Muscle layer of duodenum (tissue), 2 donors: ENCODE measurements around the gene LMAN2L.

Experiments used
- H3K27ac ChIP-seq: one replicate; pipeline ENCODE4 v1.7.0; 2013; ENCODE audit warnings: mild to moderate bottlenecking, low read length
- H3K27me3 ChIP-seq: one replicate; pipeline ENCODE4 v1.7.0; 2013; ENCODE audit warnings: low read depth, mild to moderate bottlenecking, control low read depth, low read length
- H3K36me3 ChIP-seq, 2 donors: one replicate each; pipeline ENCODE4 v1.7.0; 2013; ENCODE audit warnings: low read length in 2 of 2, control low read depth in 1 of 2, mild to moderate bottlenecking in 1 of 2; ENCODE audit not compliant: insufficient read depth in 2 of 2, control insufficient read depth in 1 of 2
- H3K4me1 ChIP-seq, 2 donors: one replicate each; pipeline ENCODE4 v1.7.0; 2013; ENCODE audit warnings: low read length in 2 of 2, mild to moderate bottlenecking in 2 of 2, control low read depth in 1 of 2, moderate library complexity in 1 of 2; ENCODE audit not compliant: insufficient read depth in 2 of 2, control insufficient read depth in 1 of 2
- H3K4me3 ChIP-seq, 2 donors: one replicate each; pipeline ENCODE4 v1.7.0; 2013; ENCODE audit warnings: low read length in 2 of 2, low read depth in 1 of 2, mild to moderate bottlenecking in 1 of 2
- H3K9me3 ChIP-seq, 2 donors: one replicate each; pipeline ENCODE4 v1.7.0; 2013; ENCODE audit warnings: low read length in 2 of 2, control low read depth in 1 of 2, mild to moderate bottlenecking in 1 of 2; ENCODE audit not compliant: control insufficient read depth in 1 of 2
- donor health status: healthy.

The LMAN2L gene

DNA sequence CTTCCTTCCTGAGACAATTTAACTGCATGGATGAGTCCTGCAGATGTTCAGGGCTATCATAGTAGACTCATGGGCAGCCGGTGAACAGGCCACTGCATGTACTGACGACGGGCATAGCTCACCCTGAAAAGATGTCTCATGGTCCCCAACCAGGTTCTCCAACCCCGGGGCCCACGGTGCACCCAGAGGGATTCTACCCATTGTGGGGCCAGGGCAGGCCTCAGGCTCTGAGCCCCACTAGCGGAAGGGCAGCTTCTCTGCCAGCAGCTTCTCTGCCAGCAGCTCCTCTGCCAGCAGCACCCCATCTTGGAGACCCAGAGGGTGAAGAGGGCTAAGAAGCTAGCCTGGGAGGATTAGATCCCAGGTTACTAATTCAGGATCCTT is 17.6 kb upstream of the LMAN2L start:
- Histone ChIP-seq H3K4me1 (peaks cover 16 to 20% of the 10 kb centered on the region in 2 donors), H3K27ac (no peak overlapping the region), H3K36me3 (no peaks in the 10 kb centered on the region), H3K27me3 (no peaks in the 10 kb centered on the region), H3K9me3 (no peaks in the 10 kb centered on the region), H3K4me3 (no peak overlapping the region)

DNA sequence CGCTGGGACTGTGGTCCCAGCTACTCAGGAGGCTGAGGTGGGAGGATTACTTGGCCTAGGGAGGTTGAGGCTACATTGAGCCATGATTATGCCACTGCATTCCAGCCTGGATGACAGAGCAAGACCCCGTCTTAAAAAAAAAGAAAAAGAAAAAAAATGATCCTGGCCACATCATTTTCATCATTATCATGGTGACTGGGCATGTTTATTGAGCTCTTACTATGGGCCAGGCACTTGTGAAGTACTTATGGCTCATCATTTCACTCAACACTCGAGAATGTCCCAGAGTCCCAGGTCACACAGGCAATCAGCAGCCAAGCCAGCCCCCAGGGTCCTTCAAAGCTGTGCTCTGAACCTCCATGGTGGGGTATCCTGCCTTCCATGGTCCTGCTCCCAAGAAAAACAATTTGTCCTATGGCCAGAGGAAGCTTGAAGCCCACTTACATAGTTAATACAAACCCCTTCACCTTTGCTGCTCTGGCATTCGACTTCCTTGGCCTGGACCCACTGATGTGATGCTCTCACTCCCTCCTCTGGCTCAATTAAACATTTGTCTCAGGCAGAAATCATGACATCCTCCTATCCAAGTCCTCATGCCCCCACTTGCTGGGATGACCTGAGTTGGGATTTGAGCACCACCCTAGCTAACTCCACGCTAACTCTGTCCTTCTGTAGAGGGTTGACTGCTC is 17.1 kb upstream of the LMAN2L start:
- Histone ChIP-seq H3K27me3 (no peaks in the 10 kb centered on the region), H3K4me3 (no peak overlapping the region), H3K9me3 (no peaks in the 10 kb centered on the region), H3K36me3 (no peaks in the 10 kb centered on the region), H3K27ac (no peak overlapping the region), H3K4me1 (peaks cover 11 to 15% of the 10 kb centered on the region in 2 donors)

DNA sequence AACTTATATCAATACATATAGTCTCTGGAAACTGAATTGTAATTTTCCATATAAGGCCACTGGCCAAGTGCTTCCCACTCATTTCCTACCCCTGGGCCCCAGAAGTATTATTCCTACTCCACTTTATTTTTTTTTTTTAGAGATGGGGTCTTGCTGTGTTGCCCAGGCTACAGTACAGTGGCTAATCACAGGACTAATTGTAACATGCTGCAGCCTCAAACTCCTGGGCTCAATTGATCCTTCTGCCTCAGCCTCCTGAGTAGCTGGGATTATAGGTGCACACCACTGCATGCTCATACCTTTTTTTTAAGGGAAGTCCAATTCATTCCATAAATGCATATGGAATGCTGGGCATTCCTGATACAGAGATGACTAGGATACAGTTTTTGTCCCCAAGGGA is 14.5 kb upstream of the LMAN2L start:
- Histone ChIP-seq H3K4me1 (no peaks in the 10 kb centered on the region), H3K36me3 (no peaks in the 10 kb centered on the region), H3K9me3 (no peaks in the 10 kb centered on the region), H3K27ac (no peak overlapping the region), H3K4me3 (no peak overlapping the region), H3K27me3 (no peaks in the 10 kb centered on the region)

DNA sequence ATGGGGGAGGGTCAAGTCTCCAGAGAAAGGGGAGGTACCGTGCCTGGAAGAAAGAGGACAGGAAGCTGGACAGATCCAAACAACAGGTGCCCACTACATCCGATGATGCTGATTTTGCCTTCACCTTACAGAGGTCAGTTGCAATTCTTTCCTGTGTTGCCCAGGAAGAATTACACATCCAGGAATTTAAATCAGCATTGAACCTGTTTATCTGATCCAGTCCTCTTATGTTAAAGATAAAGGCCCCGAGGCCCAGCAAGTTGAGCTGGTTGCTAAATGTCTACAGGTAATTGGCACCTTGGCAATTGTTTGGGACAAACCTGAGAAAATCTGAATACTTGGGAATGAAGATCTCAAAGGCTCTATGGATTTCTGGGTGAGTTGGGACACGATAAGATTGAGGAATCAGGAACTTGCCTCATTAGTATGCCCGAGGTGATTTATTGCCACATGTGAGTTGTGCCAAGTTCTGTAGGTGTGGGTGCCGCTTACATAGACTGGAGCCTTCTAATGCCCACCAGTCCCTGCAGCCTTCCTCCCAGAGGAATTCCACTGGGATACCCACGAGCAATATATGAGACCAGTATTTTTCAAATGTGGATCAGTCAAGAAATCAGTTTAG is 13.9 kb upstream of the LMAN2L start:
- Histone ChIP-seq H3K4me1 (no peaks in the 10 kb centered on the region), H3K27me3 (no peaks in the 10 kb centered on the region), H3K27ac (no peak overlapping the region), H3K9me3 (no peaks in the 10 kb centered on the region), H3K36me3 (no peaks in the 10 kb centered on the region), H3K4me3 (no peak overlapping the region)

DNA sequence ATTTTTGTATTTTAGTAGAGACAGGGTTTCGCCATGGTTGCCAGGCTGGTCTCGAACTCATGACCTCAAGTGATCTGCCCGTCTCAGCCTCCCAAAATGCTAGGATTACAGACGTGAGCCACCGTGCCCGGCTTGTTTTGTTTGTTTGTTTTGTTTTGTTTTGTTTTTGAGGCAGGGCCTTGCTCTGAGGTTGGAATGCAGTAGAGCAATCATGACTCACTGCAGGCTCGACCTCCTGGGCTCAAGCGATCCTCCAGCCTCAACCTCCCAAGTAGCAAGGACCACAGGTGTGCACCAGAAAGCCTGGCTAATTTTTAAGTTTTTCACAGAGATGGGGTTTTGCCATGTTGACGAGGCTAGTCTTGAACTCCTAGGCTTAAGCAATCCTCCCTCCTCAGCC is 11.9 kb upstream of the LMAN2L start:
- Histone ChIP-seq H3K9me3 (no peaks in the 10 kb centered on the region), H3K4me1 (no peaks in the 10 kb centered on the region), H3K27me3 (no peaks in the 10 kb centered on the region)

DNA sequence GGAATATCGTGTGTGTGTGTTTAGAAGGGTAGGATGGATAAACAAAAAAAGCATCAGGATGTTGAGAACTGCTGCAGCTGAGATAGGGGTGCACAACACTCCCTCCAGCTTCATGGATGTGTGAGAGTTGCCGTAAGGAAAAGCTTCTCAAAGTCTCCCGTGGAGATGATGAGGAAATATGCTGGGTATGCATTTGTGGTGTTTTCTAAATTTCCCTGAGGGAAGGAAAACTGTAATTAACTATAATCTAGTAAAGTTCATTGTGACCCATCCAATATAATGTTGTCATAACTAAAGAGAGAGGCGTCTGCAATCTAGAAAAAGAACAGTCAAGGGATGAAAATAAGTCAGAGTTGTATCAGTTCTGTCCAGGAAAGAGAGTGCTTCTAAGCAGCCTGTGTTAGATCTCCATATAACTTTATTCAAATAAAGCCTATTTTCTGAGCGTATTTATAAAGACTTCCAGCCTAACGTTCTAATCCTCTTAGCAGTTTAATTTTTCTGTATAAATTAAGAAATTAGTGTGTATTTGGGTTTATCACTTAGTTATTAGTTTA is 7.3 kb upstream of the LMAN2L start:
- Histone ChIP-seq H3K4me3 (no peak overlapping the region), H3K4me1 (no peaks in the 10 kb centered on the region), H3K36me3 (no peaks in the 10 kb centered on the region), H3K27me3 (no peaks in the 10 kb centered on the region), H3K9me3 (no peaks in the 10 kb centered on the region), H3K27ac (no peak overlapping the region)

More for the DNA sequence above, 11.9 kb upstream of the LMAN2L start:
- Histone ChIP-seq H3K4me3 (no peak overlapping the region), H3K27ac (no peak overlapping the region), H3K36me3 (no peaks in the 10 kb centered on the region)

DNA sequence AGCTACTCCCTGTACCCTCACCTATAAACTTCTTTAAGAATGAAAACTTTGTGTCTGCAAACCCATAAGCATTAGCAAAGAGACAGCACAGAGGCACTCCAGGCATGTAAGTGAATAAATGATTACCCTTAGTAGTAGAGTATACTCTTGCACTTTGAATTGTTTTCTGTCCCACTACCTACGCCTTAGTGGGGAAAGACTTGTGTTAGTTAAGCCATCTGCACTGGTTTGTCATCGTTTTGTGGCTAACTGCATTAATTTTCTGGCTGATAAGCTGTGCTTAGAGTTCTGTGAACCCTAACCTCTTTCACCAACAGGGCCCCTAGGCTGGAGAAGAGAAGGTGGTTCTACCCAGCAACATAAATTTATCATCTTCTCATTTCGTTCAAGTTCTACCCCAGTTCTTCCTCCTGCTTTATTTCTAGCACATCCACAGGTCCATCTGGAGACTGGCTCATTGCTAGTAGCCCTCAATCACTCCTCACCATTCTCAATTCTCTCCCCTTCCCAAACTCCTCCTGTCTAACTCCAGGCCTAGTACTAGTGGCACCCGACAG is 710 bp downstream of the LMAN2L start:
- peaks cover 4 to 13% of the 10 kb centered on the region in 2 donors for H3K4me1 ChIP-seq

DNA sequence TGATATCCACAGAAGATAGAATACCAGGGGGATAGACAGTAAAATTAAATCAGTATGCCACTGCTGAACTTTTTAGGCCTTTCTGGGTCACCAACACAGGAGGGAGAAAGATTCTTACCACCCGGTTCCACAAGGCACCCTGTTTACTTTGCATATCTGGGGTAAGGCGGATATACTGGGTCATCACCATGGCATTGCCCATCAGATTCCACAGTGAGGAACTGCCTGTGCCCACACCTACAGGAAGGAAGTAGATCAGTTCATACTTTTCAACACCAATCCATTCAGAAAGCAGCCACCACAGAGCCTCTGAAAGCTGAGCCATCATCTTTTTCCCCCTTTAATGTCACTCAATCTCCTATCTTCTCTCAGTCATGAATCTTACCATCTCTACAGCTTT is 2.0 kb downstream of the LMAN2L start:
- H3K36me3 ChIP-seq, result peaks cover 18 to 24% of the 10 kb centered on the region in 2 donors
- H3K4me3 ChIP-seq, result no peak overlapping the region
- H3K27me3 ChIP-seq, result no peaks in the 10 kb centered on the region
- peaks cover 4 to 13% of the 10 kb centered on the region in 2 donors for H3K4me1 ChIP-seq
- H3K9me3 ChIP-seq, result no peaks in the 10 kb centered on the region
- no peak overlapping the region for H3K27ac ChIP-seq

More for the DNA sequence above, 710 bp downstream of the LMAN2L start:
- peaks cover 5 to 11% of the 10 kb centered on the region in 2 donors for H3K36me3 ChIP-seq
- H3K4me3 ChIP-seq, result peak overlapping the region; percentile 53 to 86
- H3K27ac ChIP-seq, result peak overlapping the region; percentile 5
- H3K9me3 ChIP-seq, result no peaks in the 10 kb centered on the region
- H3K27me3 ChIP-seq, result no peaks in the 10 kb centered on the region

DNA sequence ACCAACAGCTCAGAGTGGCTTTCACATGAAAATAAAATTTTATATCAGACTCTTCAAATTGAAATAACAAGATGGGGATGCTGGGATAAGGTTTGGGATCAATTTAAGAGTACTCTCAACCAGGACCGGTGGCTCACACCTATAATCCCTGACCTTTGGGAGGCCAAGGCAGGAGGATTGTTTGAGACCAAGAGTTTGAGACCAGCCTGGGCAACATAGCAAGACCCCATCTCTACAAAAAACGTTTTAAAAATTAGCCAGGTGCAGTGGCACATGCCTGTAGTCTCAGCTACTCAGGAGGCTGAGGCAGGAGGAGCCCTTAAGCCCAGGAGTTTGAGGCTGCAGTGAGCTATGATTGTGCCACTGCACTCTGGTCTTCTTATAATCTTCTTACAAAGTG is 2.6 kb downstream of the LMAN2L start:
- no peaks in the 10 kb centered on the region for H3K9me3 ChIP-seq
- H3K27me3 ChIP-seq, result no peaks in the 10 kb centered on the region
- H3K27ac ChIP-seq, result no peak overlapping the region
- H3K4me1 ChIP-seq, result peaks cover 4 to 13% of the 10 kb centered on the region in 2 donors
- no peak overlapping the region for H3K4me3 ChIP-seq
- H3K36me3 ChIP-seq, result peaks cover 21 to 25% of the 10 kb centered on the region in 2 donors

DNA sequence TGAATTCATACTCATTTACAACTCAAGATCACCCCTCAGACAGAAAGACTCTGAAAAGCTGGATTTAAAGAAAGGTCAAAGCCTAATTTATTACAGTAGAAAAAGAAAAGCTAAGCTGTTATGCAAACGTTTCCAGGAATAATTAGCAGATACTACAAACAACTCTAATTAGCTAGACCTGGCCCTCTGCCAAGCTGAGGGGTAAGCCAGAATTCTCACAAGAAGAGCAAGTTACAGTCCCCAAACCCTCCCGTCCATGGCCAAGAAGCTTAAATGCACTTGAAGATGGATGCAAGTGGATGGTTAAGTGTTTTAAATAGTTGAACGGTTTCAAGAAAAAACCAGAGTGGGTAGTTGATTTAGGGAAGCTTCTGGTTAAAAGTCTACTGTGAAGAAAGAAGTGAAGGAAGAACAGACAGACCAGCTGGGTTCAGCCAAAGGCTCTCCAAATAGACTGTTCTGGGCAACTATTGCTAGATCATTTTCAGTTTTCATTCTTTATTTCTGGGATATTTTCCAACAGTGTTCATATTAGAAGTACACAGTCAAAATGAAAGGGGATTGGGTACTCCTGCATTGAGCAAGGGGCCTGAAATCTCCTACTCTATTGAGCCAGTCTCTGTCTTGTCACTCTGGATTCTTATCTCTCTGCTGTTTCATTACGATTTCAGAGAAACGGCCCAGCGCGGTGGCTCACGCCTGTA is 4.8 kb downstream of the LMAN2L start:
- Histone ChIP-seq H3K9me3 (no peaks in the 10 kb centered on the region), H3K4me1 (peaks cover 4 to 13% of the 10 kb centered on the region in 2 donors), H3K27ac (no peak overlapping the region), H3K36me3 (peaks cover 29 to 40% of the 10 kb centered on the region in 2 donors), H3K4me3 (no peak overlapping the region), H3K27me3 (no peaks in the 10 kb centered on the region)

DNA sequence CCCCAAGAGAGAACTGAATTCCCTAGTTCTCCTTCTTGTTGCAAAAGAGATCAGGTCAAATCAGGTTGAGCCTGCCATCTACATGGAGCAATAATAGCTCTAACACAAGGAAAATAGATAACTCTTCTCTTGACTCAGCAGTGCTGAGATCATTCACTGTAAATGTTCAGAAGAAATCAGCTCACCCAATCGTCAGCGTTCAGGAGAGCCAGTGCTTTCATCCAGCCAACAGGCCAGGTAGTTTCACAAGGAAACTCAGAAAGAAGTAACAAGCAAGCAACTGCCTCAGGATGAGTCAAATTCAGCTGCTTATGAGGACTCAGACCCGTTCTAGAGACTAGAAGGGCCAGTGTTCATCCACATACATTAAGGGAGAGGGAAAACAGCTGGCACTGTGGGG is 5.9 kb downstream of the LMAN2L start:
- peaks cover 29 to 44% of the 10 kb centered on the region in 2 donors for H3K36me3 ChIP-seq

More for the DNA sequence above, 5.9 kb downstream of the LMAN2L start:
- H3K4me3 ChIP-seq, result no peak overlapping the region
- H3K9me3 ChIP-seq, result no peaks in the 10 kb centered on the region
- H3K4me1 ChIP-seq, result peaks cover under 1 to 7% of the 10 kb centered on the region in 2 donors
- no peak overlapping the region for H3K27ac ChIP-seq
- no peaks in the 10 kb centered on the region for H3K27me3 ChIP-seq
